ENCODE data around the gene GNG11. TPM values are rescaled to one million over a fixed set of nuclear protein-coding genes. Genes with fewer than 3 reads are reported as not detected.
A peak's percentile ranks its signal among the peaks of the same experiment; 100 is the strongest.
"Not testable (repeated sequence)": the region's sequence is repeated elsewhere in the genome, so short reads cannot be mapped to it uniquely, and the experiment has no call there.

Gene GNG11
- total RNA-seq, 1 donor from 2014 or later = 22.6 TPM

DNA sequence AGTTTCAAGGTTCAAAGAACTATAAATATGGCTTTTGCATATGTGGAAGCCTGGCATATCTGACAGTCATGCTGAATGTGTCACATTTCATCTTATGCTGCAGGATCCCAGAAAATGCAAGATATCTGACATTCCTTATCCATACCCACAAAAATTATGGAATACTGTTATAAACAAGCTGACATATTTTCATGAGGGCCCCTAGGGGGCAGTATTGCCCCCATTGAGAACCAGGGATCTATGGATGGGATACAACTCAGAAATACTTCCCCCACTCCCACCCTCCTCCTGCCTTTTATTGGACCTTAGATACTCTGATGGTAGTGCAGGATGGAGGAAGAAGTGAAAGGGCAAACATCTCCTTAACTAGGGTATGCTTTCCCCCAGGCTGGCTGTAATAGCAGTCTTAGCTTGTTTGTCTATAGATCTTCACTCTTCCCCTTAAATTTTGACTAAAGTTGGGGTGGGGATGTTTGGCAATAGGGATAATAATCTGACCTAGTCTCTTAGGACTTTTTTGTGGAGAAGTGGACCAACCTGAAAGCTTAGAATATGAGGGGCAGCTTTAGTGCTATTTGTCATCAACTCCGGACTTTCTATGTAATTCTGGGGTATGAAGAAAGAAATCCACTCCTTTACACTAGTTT, 18.6 kb upstream of the GNG11 start:
- Histone ChIP-seq H3K27ac (no peak overlapping the region), H3K4me3 (no peak overlapping the region), H3K9me3 (no peaks in the 10 kb centered on the region), H3K4me1 (no peaks in the 10 kb centered on the region), H3K27me3 (no peaks in the 10 kb centered on the region), H3K36me3 (no peaks in the 10 kb centered on the region)
- DNase-seq (no peak), ATAC-seq (peak; percentile 72)
- TF ChIP-seq, protein P1, sequence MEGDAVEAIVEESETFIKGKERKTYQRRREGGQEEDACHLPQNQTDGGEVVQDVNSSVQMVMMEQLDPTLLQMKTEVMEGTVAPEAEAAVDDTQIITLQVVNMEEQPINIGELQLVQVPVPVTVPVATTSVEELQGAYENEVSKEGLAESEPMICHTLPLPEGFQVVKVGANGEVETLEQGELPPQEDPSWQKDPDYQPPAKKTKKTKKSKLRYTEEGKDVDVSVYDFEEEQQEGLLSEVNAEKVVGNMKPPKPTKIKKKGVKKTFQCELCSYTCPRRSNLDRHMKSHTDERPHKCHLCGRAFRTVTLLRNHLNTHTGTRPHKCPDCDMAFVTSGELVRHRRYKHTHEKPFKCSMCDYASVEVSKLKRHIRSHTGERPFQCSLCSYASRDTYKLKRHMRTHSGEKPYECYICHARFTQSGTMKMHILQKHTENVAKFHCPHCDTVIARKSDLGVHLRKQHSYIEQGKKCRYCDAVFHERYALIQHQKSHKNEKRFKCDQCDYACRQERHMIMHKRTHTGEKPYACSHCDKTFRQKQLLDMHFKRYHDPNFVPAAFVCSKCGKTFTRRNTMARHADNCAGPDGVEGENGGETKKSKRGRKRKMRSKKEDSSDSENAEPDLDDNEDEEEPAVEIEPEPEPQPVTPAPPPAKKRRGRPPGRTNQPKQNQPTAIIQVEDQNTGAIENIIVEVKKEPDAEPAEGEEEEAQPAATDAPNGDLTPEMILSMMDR (IDR thresholded peaks at IDR 0.05) = peak; percentile 80
- intact Hi-C loops (cut with DNase I) = loop anchor here (10.0 kb wide), 1 partner anchor 182 kb away; no protein-coding TSS in a partner anchor

DNA sequence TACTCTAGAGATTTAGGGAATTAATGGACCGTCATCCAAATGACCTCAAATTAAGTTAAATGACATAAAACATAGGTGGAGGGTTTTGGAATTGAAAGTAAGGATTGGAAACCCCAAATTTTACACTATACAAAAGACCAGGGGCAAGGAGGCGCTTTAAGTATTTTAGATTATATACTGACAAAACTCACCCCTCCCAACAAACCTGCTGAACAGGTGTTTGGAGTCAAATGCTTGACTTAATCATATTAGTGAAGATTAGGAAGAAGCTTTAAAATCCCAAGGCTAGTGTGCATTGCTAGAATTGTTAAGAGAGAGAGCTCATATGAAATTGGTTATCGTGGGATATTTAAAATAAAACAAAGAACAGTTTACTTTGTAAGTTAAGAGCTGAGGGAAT, 15.3 kb upstream of the GNG11 start, which contains the start of gene GNGT1:
Gene GNGT1, plus strand, starts transcription at position 301 of the 400 bp plus-strand sequence. CDS start 180 bp downstream, outside the sequence.
- no peak for DNase-seq
- Histone ChIP-seq H3K4me1 (no peaks in the 10 kb centered on the region), H3K36me3 (no peaks in the 10 kb centered on the region), H3K9me3 (no peaks in the 10 kb centered on the region), H3K27ac (no peak within 1 kb of the TSS), H3K27me3 (no peaks in the 10 kb centered on the region), H3K4me3 (no peak within 1 kb of the TSS)
- intact Hi-C loops (cut with DNase I) = loop anchor here (10.0 kb wide), 1 partner anchor 179 kb away; no protein-coding TSS in a partner anchor
- no peak for ATAC-seq
- TF ChIP-seq, protein P1 (IDR thresholded peaks at IDR 0.05) = no peak

DNA sequence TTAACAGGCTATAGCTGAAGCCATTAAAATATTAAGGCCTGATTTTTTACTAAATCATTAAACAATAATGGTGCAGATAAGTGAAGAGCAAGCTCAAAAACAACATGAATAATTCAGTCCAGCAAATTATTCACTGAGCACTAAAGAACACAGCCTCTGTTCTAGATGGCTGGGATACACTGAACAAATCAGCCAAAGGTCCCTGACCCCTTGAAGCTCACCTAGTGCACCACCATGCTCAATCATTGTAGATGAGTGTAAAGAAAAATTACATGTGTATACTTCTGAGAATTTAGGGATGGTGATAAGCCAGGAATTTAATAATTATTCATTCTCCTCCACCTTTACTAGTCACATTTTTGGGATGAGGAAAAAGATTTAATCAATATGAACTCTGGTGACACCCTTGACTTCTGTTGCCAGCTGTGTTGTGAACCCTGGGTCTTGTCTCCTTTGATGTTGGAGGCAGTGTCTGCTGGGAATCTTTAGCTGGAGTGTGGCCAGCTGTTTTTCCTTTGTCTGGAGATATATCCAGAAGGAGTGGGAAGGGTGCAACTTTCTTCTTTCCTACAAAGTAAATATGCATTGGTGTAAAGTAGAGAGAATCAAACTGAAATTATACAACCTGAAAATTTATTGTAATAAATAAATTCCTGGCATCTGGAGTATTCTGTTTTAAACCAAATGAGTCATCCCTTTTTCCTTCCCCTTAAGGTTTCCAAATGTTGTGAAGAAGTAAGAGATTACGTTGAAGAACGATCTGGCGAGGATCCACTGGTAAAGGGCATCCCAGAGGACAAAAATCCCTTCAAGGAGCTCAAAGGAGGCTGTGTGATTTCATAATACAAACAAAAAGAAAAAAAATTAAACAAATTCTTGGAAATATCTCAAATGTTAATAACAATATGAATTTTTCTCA, 11.2 kb upstream of the GNG11 start:
- no peak overlapping the region for H3K27ac ChIP-seq
- ATAC-seq (no peak), DNase-seq (no peak)
- no peaks in the 10 kb centered on the region for H3K36me3 ChIP-seq
- H3K4me1 ChIP-seq = no peaks in the 10 kb centered on the region
- H3K9me3 ChIP-seq = no peaks in the 10 kb centered on the region
- intact Hi-C loops (cut with DNase I) = no loop called here
- TF ChIP-seq, protein P1 (IDR thresholded peaks at IDR 0.05) = no peak
- no peak overlapping the region for H3K4me3 ChIP-seq
- no peaks in the 10 kb centered on the region for H3K27me3 ChIP-seq

DNA sequence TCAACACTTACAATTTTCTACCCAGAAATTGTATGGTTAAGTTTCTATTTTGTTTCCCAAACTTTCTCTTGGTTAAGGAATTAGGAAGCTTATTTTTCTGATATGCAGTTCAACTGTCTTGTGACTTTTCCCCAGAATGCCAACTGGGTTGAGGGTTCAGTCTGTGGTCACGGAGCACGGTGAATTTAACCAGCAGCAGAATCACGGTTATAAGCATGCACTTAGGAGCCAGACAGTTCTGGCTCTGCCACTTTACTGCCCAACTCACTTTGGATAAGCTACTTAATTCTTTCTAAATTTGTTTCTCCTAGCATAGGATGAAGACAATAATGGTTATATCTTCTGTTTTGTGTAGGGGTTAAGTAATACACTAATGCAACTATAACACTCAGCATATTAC, 10.3 kb upstream of the GNG11 start:
- H3K9me3 ChIP-seq; ATAC-seq; H3K27ac ChIP-seq; H3K27me3 ChIP-seq; intact Hi-C loops (cut with DNase I); H3K4me1 ChIP-seq; DNase-seq; H3K36me3 ChIP-seq; H3K4me3 ChIP-seq: not testable (repeated sequence)

DNA sequence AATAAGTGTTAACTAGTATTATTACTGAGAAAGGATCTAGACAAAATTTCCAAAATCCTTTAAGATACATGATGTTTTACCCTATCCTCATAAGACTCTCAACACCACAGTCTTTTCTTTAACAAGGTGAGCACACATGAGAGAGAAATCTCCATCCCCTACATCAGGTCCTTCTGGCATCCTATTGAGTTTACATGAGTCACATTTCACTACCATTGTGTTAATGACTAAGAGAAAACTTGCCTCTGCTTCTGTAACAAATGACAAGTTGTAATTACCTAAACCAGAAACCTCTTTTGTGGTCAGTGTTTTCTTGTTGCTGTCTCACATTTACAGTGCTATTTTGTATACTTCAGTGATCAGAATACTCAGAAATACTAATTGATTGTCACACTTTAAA, 9.9 kb upstream of the GNG11 start:
- H3K4me1 ChIP-seq; intact Hi-C loops (cut with DNase I); DNase-seq; H3K36me3 ChIP-seq; H3K27me3 ChIP-seq; ATAC-seq; H3K4me3 ChIP-seq; H3K9me3 ChIP-seq; H3K27ac ChIP-seq: not testable (repeated sequence)

DNA sequence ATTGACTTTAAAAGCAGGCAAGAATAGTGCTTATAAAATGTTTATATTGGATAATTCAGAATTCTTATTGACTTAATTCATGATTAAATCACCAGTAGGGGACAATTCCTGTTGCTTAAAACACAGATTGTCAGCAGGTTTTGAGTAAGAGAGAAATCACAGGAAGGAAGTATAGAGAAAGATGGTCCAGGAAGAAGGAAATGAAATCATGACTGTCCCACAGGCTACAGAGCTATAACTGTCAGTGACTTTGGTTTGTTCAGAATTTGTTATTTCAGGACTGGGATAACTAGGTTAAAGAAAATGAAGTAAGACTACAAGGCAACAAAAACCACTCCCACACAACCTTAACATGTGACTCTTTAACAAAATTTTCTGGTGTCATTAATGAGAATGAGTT, 8.3 kb upstream of the GNG11 start:
- DNase-seq = no peak
- H3K4me1 ChIP-seq = no peaks in the 10 kb centered on the region
- H3K36me3 ChIP-seq = no peaks in the 10 kb centered on the region
- intact Hi-C loops (cut with DNase I) = no loop called here
- H3K27me3 ChIP-seq = no peaks in the 10 kb centered on the region
- no peak overlapping the region for H3K27ac ChIP-seq
- no peak overlapping the region for H3K4me3 ChIP-seq
- ATAC-seq = no peak
- no peaks in the 10 kb centered on the region for H3K9me3 ChIP-seq
- TF ChIP-seq, protein P1 (IDR thresholded peaks at IDR 0.05) = no peak
